ENCODE measurements around the gene TMEM63C. TPM values are rescaled to one million over a fixed set of nuclear protein-coding genes. Genes with fewer than 3 reads are reported as not detected.

TMEM63C gene
- total RNA-seq, 4 donors from 2014 or later, result 11.4 to 37.6 (median 18.9) TPM

- DNase-seq (ENCODE audit: low spot score in 2 of 2), result no peak
- WGBS, 2 donors, result 78 to 81% methylated on average over 19 of the region's 23 CpGs
- no peak overlapping the region for H3K4me3 ChIP-seq (ENCODE audit: low read depth, poor library complexity, severe bottlenecking)
- intact Hi-C loops (cut with DNase I; ENCODE audit: low total_unique reads), result no loop called here
- TF ChIP-seq CTCF (IDR thresholded peaks at IDR 0.05), result no peak
- no peak for TF ChIP-seq POLR2A (IDR thresholded peaks at IDR 0.05)
Observed at GRCh38 chr14:77221241-77221871, 39.8 kb downstream of the TMEM63C start.

- TF ChIP-seq CTCF (IDR thresholded peaks at IDR 0.05) (no peak), POLR2A (IDR thresholded peaks at IDR 0.05) (no peak)
- no peak overlapping the region for H3K4me3 ChIP-seq (ENCODE audit: low read depth, poor library complexity, severe bottlenecking)
- no peak for DNase-seq (ENCODE audit: low spot score in 2 of 2)
- intact Hi-C loops (cut with DNase I; ENCODE audit: low total_unique reads), result no loop called here
- 47 to 53% methylated on average over 8 to 10 of the region's 10 CpGs for WGBS, 2 donors
Observed at GRCh38 chr14:77222546-77223225, 41.1 kb downstream of the TMEM63C start.

- 37 to 40% methylated on average over 4 of the region's 4 CpGs for WGBS, 2 donors
- no peak overlapping the region for H3K4me3 ChIP-seq (ENCODE audit: low read depth, poor library complexity, severe bottlenecking)
- intact Hi-C loops (cut with DNase I; ENCODE audit: low total_unique reads), result no loop called here
- TF ChIP-seq CTCF (IDR thresholded peaks at IDR 0.05) (no peak), POLR2A (IDR thresholded peaks at IDR 0.05) (no peak)
- no peak for DNase-seq (ENCODE audit: low spot score in 2 of 2)
Observed at GRCh38 chr14:77224212-77224611, 42.6 kb downstream of the TMEM63C start.

GRCh38 chr14:77225254-77225653, 43.7 kb downstream of the TMEM63C start:
- H3K4me3 ChIP-seq (ENCODE audit: low read depth, poor library complexity, severe bottlenecking), result no peak overlapping the region
- TF ChIP-seq POLR2A (IDR thresholded peaks at IDR 0.05) (no peak), CTCF (IDR thresholded peaks at IDR 0.05) (no peak)
- intact Hi-C loops (cut with DNase I; ENCODE audit: low total_unique reads), result no loop called here
- DNase-seq (ENCODE audit: low spot score in 2 of 2), result no peak
- 74 to 78% methylated on average over 12 of the region's 12 CpGs for WGBS, 2 donors

GRCh38 chr14:77225892-77226557, 44.4 kb downstream of the TMEM63C start:
- intact Hi-C loops (cut with DNase I; ENCODE audit: low total_unique reads), result no loop called here
- no peak overlapping the region for H3K4me3 ChIP-seq (ENCODE audit: low read depth, poor library complexity, severe bottlenecking)
- WGBS, 2 donors, result 66 to 89% methylated on average over 13 to 14 of the region's 14 CpGs
- no peak for TF ChIP-seq POLR2A (IDR thresholded peaks at IDR 0.05)
- no peak for TF ChIP-seq CTCF (IDR thresholded peaks at IDR 0.05)
- no peak for DNase-seq (ENCODE audit: low spot score in 2 of 2)
